ENCODE data around the gene TSPO2.

The TSPO2 gene

GRCh38 chr6:41053041-41053440, 10.8 kb downstream of the TSPO2 start, which contains the start of gene APOBEC2:
Gene APOBEC2 (plus strand): TSS chr6:41053202. CDS start chr6:41053348, 146 bp downstream.
- peak; percentile 56 for DNase-seq

- DNase-seq = no peak
Observed at GRCh38 chr6:41054511-41054910, 12.2 kb downstream of the TSPO2 start.

GRCh38 chr6:41055149-41055548, 12.9 kb downstream of the TSPO2 start:
- DNase-seq = no peak

- DNase-seq = no peak
Observed at GRCh38 chr6:41056768-41057490, 14.7 kb downstream of the TSPO2 start.

- DNase-seq = no peak
Observed at GRCh38 chr6:41058783-41059181, 16.5 kb downstream of the TSPO2 start.

GRCh38 chr6:41059556-41059955, 17.3 kb downstream of the TSPO2 start:
- no peak for DNase-seq

- no peak for DNase-seq
Observed at GRCh38 chr6:41061196-41061726, 19.0 kb downstream of the TSPO2 start.

GRCh38 chr6:41062056-41062455, 19.8 kb downstream of the TSPO2 start:
- DNase-seq = no peak

GRCh38 chr6:41063884-41064285, 21.6 kb downstream of the TSPO2 start:
- DNase-seq = no peak

- DNase-seq = no peak
Observed at GRCh38 chr6:41064841-41065240, 22.6 kb downstream of the TSPO2 start.

GRCh38 chr6:41065550-41066026, 23.3 kb downstream of the TSPO2 start:
- no peak for DNase-seq

- DNase-seq = peak; percentile 67
Observed at GRCh38 chr6:41066867-41067304, 24.6 kb downstream of the TSPO2 start.

- DNase-seq = no peak
Observed at GRCh38 chr6:41071501-41071922, 29.2 kb downstream of the TSPO2 start.

GRCh38 chr6:41071923-41072835, 29.9 kb downstream of the TSPO2 start, which contains the start of gene OARD1:
Gene OARD1 (minus strand): TSS chr6:41072356. CDS start chr6:41071634, 722 bp downstream.
- DNase-seq = peak; percentile 100

- DNase-seq = peak; percentile 100
Observed at GRCh38 chr6:41072836-41073202, 30.6 kb downstream of the TSPO2 start, which contains the start of gene NFYA. Gene NFYA (plus strand): TSS chr6:41072974. CDS start chr6:41079090, 6,116 bp downstream.

GRCh38 chr6:41073203-41073967, 31.1 kb downstream of the TSPO2 start:
- DNase-seq = peak; percentile 91

GRCh38 chr6:41073968-41074691, 31.9 kb downstream of the TSPO2 start:
- no peak for DNase-seq

GRCh38 chr6:41074692-41075436, 32.6 kb downstream of the TSPO2 start:
- no peak for DNase-seq

GRCh38 chr6:41075651-41076626, 33.7 kb downstream of the TSPO2 start:
- no peak for DNase-seq

GRCh38 chr6:41077536-41077935, 35.3 kb downstream of the TSPO2 start:
- DNase-seq = no peak
